PC-9 (cell line): ENCODE measurements around the gene AGPAT3.

Source experiments
- CTCF ChIP-seq: fragments of 200-600 bp; sonication (generic); conservative IDR thresholded peaks from 2 replicates; pipeline ENCODE4 v1.6.1; 2017; ENCODE audit warnings: mixed run types, antibody characterized with exemption, mild to moderate bottlenecking, moderate library complexity
- EZH2 ChIP-seq: fragments of 200-600 bp; sonication (generic); IDR thresholded peaks from 2 replicates; pipeline ENCODE4 v1.8.0; 2017; ENCODE audit warnings: antibody characterized with exemption, low read depth

DNA sequence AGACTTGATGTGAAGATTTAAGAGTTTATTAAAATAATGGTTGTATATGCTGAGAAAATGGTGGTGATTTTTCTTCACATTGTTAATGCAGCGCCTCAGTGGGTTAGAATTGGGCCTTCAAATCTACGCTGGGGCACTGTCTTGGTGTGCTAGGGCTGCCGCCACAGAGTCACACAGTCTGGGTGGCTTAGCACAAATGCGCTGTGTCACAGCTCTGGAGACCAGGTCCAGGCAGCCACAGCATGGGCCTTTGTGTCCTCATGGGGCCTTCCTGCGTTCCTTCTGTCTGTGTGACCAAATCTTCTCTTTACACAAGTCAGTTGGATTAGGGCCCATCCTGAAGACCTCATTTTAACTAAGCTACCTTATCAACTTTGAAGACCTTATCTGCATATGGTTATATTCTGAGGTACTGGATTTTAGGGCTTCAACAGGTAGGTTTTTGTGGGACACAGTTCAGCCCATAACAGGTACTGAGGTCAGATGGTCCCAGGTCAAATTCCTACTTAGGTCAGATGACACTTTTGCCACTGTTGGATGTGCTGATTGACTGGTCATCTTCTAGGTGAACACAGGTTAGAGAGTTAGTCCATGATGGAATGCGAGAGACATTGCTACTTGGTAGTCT, 164.6 kb downstream of the AGPAT3 start:
- TF ChIP-seq CTCF (no peak), EZH2 (no peak)
